Uterus (tissue), 2 donors: ENCODE results near the gene RAD23A.
"Not testable (repeated sequence)": the region's sequence is repeated elsewhere in the genome, so short reads cannot be mapped to it uniquely, and the experiment has no call there.

ENCODE experiments used
- POLR2A ChIP-seq, 2 donors: fragments of 450-650 bp; IDR thresholded peaks; one replicate each; pipeline ENCODE4 v1.6.1; 2016; ENCODE audit warnings: antibody characterized with exemption in 2 of 2, mild to moderate bottlenecking in 1 of 2, moderate library complexity in 1 of 2
- TF ChIP-seq, protein P1 (sequence below), 4 experiments: fragments of 200-600 bp in 2 of 4; fragments of 450-650 bp in 2 of 4; sonication (generic) in 2 of 4; IDR thresholded peaks; one replicate each; pipeline ENCODE4 v1.5.1; 2016 to 2019; ENCODE audit warnings: antibody characterized with exemption in 4 of 4, mild to moderate bottlenecking in 2 of 4, moderate library complexity in 1 of 4

- TF ChIP-seq, protein P1, sequence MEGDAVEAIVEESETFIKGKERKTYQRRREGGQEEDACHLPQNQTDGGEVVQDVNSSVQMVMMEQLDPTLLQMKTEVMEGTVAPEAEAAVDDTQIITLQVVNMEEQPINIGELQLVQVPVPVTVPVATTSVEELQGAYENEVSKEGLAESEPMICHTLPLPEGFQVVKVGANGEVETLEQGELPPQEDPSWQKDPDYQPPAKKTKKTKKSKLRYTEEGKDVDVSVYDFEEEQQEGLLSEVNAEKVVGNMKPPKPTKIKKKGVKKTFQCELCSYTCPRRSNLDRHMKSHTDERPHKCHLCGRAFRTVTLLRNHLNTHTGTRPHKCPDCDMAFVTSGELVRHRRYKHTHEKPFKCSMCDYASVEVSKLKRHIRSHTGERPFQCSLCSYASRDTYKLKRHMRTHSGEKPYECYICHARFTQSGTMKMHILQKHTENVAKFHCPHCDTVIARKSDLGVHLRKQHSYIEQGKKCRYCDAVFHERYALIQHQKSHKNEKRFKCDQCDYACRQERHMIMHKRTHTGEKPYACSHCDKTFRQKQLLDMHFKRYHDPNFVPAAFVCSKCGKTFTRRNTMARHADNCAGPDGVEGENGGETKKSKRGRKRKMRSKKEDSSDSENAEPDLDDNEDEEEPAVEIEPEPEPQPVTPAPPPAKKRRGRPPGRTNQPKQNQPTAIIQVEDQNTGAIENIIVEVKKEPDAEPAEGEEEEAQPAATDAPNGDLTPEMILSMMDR (IDR thresholded peaks at IDR 0.05), result not testable (repeated sequence)
- not testable (repeated sequence) for TF ChIP-seq POLR2A (IDR thresholded peaks at IDR 0.05)
These were observed 9.9 kb downstream of the RAD23A start for GRCh38 chr19:12955575-12955974.
